ENCODE data around the gene C16orf90.

GRCh38 chr16:3475604-3476375 is 19.5 kb downstream of the C16orf90 start:
- TF ChIP-seq POLR2A (IDR thresholded peaks at IDR 0.05) (no peak), CTCF (IDR thresholded peaks at IDR 0.05) (no peak), EP300 (IDR thresholded peaks at IDR 0.05) (no peak), POLR2AphosphoS5 (IDR thresholded peaks at IDR 0.05) (no peak)
